ENCODE data around the gene SMIM14.

Gene SMIM14

DNA sequence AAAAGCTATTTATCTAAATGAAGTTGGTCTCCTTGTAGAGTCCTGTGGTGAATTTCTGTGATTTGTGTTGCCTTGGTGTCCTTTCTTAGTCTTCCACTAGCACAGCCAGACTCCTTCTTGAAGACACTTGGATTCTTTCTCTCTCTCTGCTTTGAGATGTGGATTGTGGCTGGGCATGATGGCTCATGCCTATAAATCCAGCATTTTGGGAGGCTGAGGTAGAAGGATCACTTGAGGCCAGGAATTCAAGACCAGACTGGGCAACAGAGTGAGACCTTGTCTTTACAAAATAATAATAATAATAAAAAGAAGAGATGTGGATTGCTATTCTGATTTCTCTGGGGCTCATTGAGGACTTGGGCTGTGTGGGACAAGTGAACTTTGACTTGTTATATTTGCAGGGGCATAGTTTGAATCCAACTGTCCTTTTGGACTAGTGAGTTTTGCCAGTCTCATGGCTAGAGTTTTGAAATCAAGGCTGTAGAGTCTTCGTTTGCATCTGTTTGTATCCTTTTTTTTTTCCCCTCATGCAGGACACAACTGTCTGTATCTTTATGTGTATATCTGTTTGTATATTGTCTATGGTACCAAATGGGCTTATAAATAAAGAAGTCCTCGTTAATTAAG, 11.1 kb upstream of the SMIM14 start:
- H3K4me3 ChIP-seq = no peak overlapping the region
- TF ChIP-seq Cebpa-rat (IDR thresholded peaks at IDR 0.05) = no peak
- no peaks in the 10 kb centered on the region for H3K27me3 ChIP-seq
- no peak overlapping the region for H3K4me2 ChIP-seq
- peaks cover 0 to 10% (median 4%) of the 10 kb centered on the region in 10 experiments; a peak in 7 of 20 replicates for H3K4me1 ChIP-seq
- no peaks in the 10 kb centered on the region for H4K20me1 ChIP-seq
- H3K9me3 ChIP-seq (replicated peaks in 1 of 11) = no peaks in the 10 kb centered on the region
- no peaks in the 10 kb centered on the region for H3K36me3 ChIP-seq
- no peak overlapping the region for H3K27ac ChIP-seq
- H3K9ac ChIP-seq = no peak overlapping the region

DNA sequence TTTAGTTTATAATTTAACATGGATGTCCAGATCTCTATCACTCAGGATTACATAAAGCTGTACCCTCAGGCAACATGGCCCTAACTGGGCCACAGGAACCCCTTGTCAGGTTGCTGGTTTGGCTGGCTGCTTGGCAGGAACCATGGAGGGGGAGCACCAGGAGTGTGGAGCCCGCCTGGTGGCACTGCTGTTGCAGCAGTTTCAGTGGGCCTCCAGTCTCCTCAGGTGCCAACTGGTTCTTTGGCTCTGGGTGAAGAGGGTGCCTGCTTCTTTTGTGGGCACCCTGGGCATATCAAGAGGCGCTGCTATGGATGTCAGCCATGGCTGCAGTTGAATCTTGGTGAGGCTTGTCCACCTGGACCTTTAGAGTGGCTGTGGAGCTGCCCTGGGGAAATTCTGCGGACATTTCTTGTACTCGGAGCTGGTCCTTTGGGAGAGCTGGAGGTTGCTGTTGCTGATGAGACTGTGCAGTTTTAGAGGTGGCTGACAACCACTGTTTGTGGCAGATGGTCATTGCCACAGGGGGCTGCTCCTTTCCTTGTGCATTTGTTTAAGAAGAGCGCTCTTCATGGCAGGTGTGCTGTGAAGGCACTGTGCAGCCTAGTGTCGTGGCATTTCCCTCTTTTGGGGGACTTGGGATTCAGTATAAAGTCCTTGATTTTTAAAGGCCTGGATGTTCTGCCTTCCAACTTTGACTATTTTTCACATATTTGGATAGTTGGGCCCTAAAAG, 10.3 kb upstream of the SMIM14 start:
- no peak overlapping the region for H3K4me2 ChIP-seq
- no peaks in the 10 kb centered on the region for H4K20me1 ChIP-seq
- no peak for TF ChIP-seq Cebpa-rat (IDR thresholded peaks at IDR 0.05)
- H3K9me3 ChIP-seq (replicated peaks in 1 of 11) = no peaks in the 10 kb centered on the region
- H3K27me3 ChIP-seq = no peaks in the 10 kb centered on the region
- H3K27ac ChIP-seq = no peak overlapping the region
- H3K36me3 ChIP-seq = no peaks in the 10 kb centered on the region
- no peak overlapping the region for H3K4me3 ChIP-seq
- H3K9ac ChIP-seq = no peak overlapping the region
- H3K4me1 ChIP-seq = peaks cover 0 to 10% (median 4%) of the 10 kb centered on the region in 10 experiments; a peak in 7 of 20 replicates

DNA sequence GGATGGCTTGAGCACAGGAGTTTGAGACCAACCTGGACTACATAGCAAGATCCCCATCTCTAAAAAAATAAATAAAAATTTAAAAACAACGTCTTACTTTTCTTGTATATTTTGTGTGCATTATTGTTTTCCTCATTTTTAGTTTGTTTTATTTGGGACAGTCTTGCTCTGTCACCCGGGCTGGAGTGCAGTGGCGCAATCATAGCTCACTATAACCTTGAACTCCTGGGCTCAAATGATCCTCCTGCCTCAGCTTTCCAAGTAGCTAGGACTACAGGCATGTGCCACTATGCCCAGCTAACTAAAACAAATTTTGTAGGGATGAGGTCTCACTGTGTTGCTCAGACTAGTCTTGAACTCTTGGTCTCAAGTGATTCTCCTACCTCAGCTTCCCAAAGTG, 9.5 kb upstream of the SMIM14 start:
- peaks cover 0 to 14% (median 4%) of the 10 kb centered on the region in 10 experiments; a peak in 8 of 20 replicates for H3K4me1 ChIP-seq
- TF ChIP-seq Cebpa-rat (IDR thresholded peaks at IDR 0.05) = no peak

DNA sequence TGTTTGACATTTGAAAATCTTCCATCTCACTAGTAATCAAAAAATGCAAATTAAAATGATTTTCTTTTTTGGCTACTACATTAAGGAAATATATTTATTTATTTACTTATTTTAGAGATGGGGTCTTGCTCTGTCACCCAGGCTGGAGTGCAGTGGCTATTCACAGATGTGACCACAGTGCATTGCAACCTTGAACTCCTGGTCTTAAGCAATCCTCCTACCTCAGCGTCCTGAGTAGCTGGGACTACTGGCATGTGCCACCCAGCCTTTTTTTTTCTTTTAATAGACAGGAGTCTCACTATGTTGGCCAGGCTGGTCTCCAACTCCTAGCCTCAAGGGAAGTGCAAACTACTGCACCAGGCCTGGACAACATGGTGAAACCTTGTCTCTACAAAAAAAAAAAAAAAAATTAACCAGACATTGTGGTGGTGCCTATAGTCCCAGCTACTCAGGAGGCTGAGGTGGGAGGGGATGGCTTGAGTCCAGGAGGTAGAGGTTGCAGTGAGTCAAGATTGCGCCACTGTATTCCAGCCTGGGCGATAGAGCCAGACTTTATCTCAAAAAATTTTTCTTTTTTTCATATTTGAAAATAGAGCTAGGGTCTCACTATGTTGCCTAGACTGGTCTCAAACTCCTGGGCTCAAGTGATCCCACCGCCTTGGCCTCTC, 4.4 kb upstream of the SMIM14 start:
- Histone ChIP-seq H3K27me3 (no peaks in the 10 kb centered on the region), H3K36me3 (no peaks in the 10 kb centered on the region), H3K9ac (no peak overlapping the region), H3K4me1 (peaks cover 15 to 27% (median 19%) of the 10 kb centered on the region in 10 experiments), H3K4me3 (no peak overlapping the region), H3K27ac (no peak overlapping the region), H4K20me1 (no peaks in the 10 kb centered on the region), H3K9me3 (replicated peaks in 1 of 11) (no peaks in the 10 kb centered on the region), H3K4me2 (no peak overlapping the region)
- TF ChIP-seq Cebpa-rat (IDR thresholded peaks at IDR 0.05) = peak in 1 of 11 experiments; percentile 31; a peak in 2 of 22 replicates

More for the DNA sequence above, 9.5 kb upstream of the SMIM14 start:
- H3K27ac ChIP-seq = no peak overlapping the region
- H4K20me1 ChIP-seq = no peaks in the 10 kb centered on the region
- no peak overlapping the region for H3K4me2 ChIP-seq
- no peaks in the 10 kb centered on the region for H3K36me3 ChIP-seq
- no peaks in the 10 kb centered on the region for H3K9me3 ChIP-seq (replicated peaks in 1 of 11)
- H3K27me3 ChIP-seq = no peaks in the 10 kb centered on the region
- no peak overlapping the region for H3K4me3 ChIP-seq
- no peak overlapping the region for H3K9ac ChIP-seq

- H3K4me3 ChIP-seq = no peak overlapping the region
- peaks cover 17 to 29% (median 24%) of the 10 kb centered on the region in 10 experiments for H3K4me1 ChIP-seq
- no peak for TF ChIP-seq Cebpa-rat (IDR thresholded peaks at IDR 0.05)
- H3K9me3 ChIP-seq (replicated peaks in 1 of 11) = no peaks in the 10 kb centered on the region
- no peak overlapping the region for H3K9ac ChIP-seq
- H3K27me3 ChIP-seq = no peaks in the 10 kb centered on the region
- H3K36me3 ChIP-seq = no peaks in the 10 kb centered on the region
- peak overlapping the region in 2 of 11 experiments; percentile 76 to 84; a peak in 1 of 22 replicates for H3K4me2 ChIP-seq
- peak overlapping the region in 1 of 11 experiments; percentile 10; a peak in 1 of 22 replicates for H3K27ac ChIP-seq
- peaks cover 0 to 2% (median 0%) of the 10 kb centered on the region in 11 experiments; a peak in 2 of 22 replicates for H4K20me1 ChIP-seq
Observed at GRCh38 chr4:39641451-39641850, 2.8 kb upstream of the SMIM14 start.

- H3K27ac ChIP-seq = peak overlapping the region; percentile 84 to 94 (median 90)
- peaks cover 34 to 61% (median 41%) of the 10 kb centered on the region in 10 experiments for H3K4me1 ChIP-seq
- H3K27me3 ChIP-seq = no peaks in the 10 kb centered on the region
- peak overlapping the region; percentile 79 to 96 (median 90) for H3K4me2 ChIP-seq
- H3K9me3 ChIP-seq (replicated peaks in 1 of 11) = no peaks in the 10 kb centered on the region
- TF ChIP-seq Cebpa-rat (IDR thresholded peaks at IDR 0.05) = no peak
- peak overlapping the region; percentile 88 to 96 (median 92) for H3K9ac ChIP-seq
- peaks cover 0 to 39% (median 0%) of the 10 kb centered on the region in 11 experiments; a peak in 3 of 22 replicates for H4K20me1 ChIP-seq
- 0 out of 22 replicates have a peak, but pooled peaks cover 0 to 5% (median 0%) of the 10 kb centered on the region in 11 experiments for H3K36me3 ChIP-seq
- peak overlapping the region; percentile 81 to 91 (median 85) for H3K4me3 ChIP-seq
Observed at GRCh38 chr4:39637586-39638353, 895 bp downstream of the SMIM14 start.

DNA sequence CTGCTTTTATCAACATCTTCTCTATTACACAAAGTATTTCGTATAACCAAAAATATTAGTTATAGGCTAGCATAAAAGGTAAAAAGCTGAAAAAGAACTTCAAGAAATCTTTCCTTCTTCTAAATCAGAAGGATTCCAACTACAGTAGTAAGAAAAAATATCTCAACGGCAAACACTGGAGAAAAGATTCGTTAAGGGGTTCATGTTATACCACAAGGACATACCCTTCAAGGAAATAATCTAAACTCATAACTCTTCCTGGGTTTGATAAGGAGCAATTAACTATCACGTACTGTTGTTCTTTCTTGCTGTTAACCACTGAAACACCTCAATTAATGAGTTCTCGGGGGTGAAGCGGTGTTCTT, 1.5 kb downstream of the SMIM14 start:
- Histone ChIP-seq H3K9me3 (replicated peaks in 1 of 11) (no peaks in the 10 kb centered on the region), H3K4me2 (peak overlapping the region; percentile 79 to 96 (median 90)), H3K36me3 (0 out of 22 replicates have a peak, but pooled peaks cover 0 to 5% (median 0%) of the 10 kb centered on the region in 11 experiments), H3K4me3 (peak overlapping the region; percentile 81 to 91 (median 85)), H4K20me1 (peaks cover 0 to 42% (median 0%) of the 10 kb centered on the region in 11 experiments; a peak in 3 of 22 replicates), H3K27ac (peak overlapping the region; percentile 84 to 94 (median 90); a peak in 21 of 22 replicates), H3K27me3 (no peaks in the 10 kb centered on the region), H3K4me1 (peaks cover 39 to 66% (median 47%) of the 10 kb centered on the region in 10 experiments), H3K9ac (peak overlapping the region; percentile 88 to 96 (median 92))
- no peak for TF ChIP-seq Cebpa-rat (IDR thresholded peaks at IDR 0.05)

- Histone ChIP-seq H3K27me3 (no peaks in the 10 kb centered on the region), H4K20me1 (peaks cover 0 to 45% (median 0%) of the 10 kb centered on the region in 11 experiments; a peak in 3 of 22 replicates), H3K36me3 (0 out of 22 replicates have a peak, but pooled peaks cover 0 to 5% (median 0%) of the 10 kb centered on the region in 11 experiments), H3K9ac (peak overlapping the region; percentile 88 to 96 (median 92); a peak in 20 of 22 replicates), H3K27ac (peak overlapping the region; percentile 84 to 94 (median 90); a peak in 20 of 22 replicates), H3K4me2 (peak overlapping the region; percentile 79 to 96 (median 90)), H3K9me3 (replicated peaks in 1 of 11) (no peaks in the 10 kb centered on the region), H3K4me1 (peaks cover 44 to 72% (median 52%) of the 10 kb centered on the region in 10 experiments), H3K4me3 (peak overlapping the region; percentile 81 to 91 (median 85))
- TF ChIP-seq Cebpa-rat (IDR thresholded peaks at IDR 0.05) = no peak
Observed at GRCh38 chr4:39636531-39637184, 2.0 kb downstream of the SMIM14 start.
